CD14-positive monocyte (primary cell): ENCODE results near the gene PTCH2. TPM values are rescaled to one million over a fixed set of nuclear protein-coding genes. Genes with fewer than 3 reads are reported as not detected.

ENCODE experiments used
- DNase-seq, 3 donors: peaks; one replicate each; pipeline ENCODE4 v3.0.0-alpha.2; 2011 to 2022
- H2AFZ ChIP-seq: 2 replicates; pipeline ENCODE4 v1.6.0; 2012; ENCODE audit warnings: mild to moderate bottlenecking, low read depth, low read length, inconsistent platforms; ENCODE audit not compliant: insufficient read depth, poor library complexity, severe bottlenecking
- H3K27ac ChIP-seq, 2 donors: 1 replicate in 1 of 2; 2 replicates in 1 of 2; pipeline ENCODE4 v1.5.1; 2012 to 2013; ENCODE audit warnings: low read length in 2 of 2, control low read depth in 1 of 2, inconsistent platforms in 1 of 2, low read depth in 1 of 2, mild to moderate bottlenecking in 1 of 2
- H3K27me3 ChIP-seq, 2 donors: one replicate each; pipeline versions ENCODE4 v1.6.0 to v1.6.1; 2011 to 2013; ENCODE audit warnings: low read length in 2 of 2; ENCODE audit not compliant: control insufficient read depth in 2 of 2, insufficient read depth in 2 of 2
- H3K36me3 ChIP-seq, 2 donors: replicated peaks in 1 of 2; 1 replicate in 1 of 2; 2 replicates in 1 of 2; pipeline versions ENCODE4 v1.5.1 to v1.6.1; 2012 to 2013; ENCODE audit warnings: low read length in 2 of 2, control low read depth in 1 of 2, inconsistent platforms in 1 of 2, mild to moderate bottlenecking in 1 of 2; ENCODE audit not compliant: insufficient read depth in 2 of 2, control insufficient read depth in 1 of 2
- H3K4me1 ChIP-seq, 2 donors: 1 replicate in 1 of 2; 2 replicates in 1 of 2; pipeline versions ENCODE4 v1.5.1 to v1.6.1; 2012 to 2013; ENCODE audit warnings: low read length in 2 of 2, control low read depth in 1 of 2, inconsistent platforms in 1 of 2, mild to moderate bottlenecking in 1 of 2, moderate library complexity in 1 of 2; ENCODE audit not compliant: insufficient read depth in 2 of 2, control insufficient read depth in 1 of 2
- H3K4me2 ChIP-seq: replicated peaks from 2 replicates; pipeline ENCODE3; 2012; ENCODE audit warnings: low read length, moderate library complexity, mild to moderate bottlenecking; ENCODE audit not compliant: poor library complexity, severe bottlenecking; ENCODE audit errors: extremely low read depth
- H3K4me3 ChIP-seq, 3 experiments: fragments of 200-600 bp in 1 of 3; sonication (generic) in 1 of 3; replicated peaks in 1 of 3; 1 replicate in 2 of 3; 2 replicates in 1 of 3; pipeline ENCODE4 v1.5.1; 2011 to 2013; ENCODE audit warnings: low read length in 3 of 3, mild to moderate bottlenecking in 3 of 3, control low read depth in 2 of 3, low read depth in 2 of 3, inconsistent platforms in 1 of 3, moderate library complexity in 1 of 3
- H3K79me2 ChIP-seq: 2 replicates; pipeline ENCODE4 v1.6.0; 2012; ENCODE audit warnings: mild to moderate bottlenecking, control low read depth, inconsistent platforms, low read length, moderate library complexity; ENCODE audit not compliant: insufficient read depth
- H3K9ac ChIP-seq: 2 replicates; pipeline ENCODE4 v1.6.0; 2017; ENCODE audit warnings: low read length, mild to moderate bottlenecking; ENCODE audit not compliant: insufficient read depth, poor library complexity, severe bottlenecking
- H3K9me3 ChIP-seq, 2 donors: replicated peaks in 1 of 2; 1 replicate in 1 of 2; 2 replicates in 1 of 2; pipeline versions ENCODE4 v1.5.1 to v1.6.1; 2012 to 2013; ENCODE audit warnings: low read length in 2 of 2, control low read depth in 1 of 2; ENCODE audit not compliant: control insufficient read depth in 1 of 2, insufficient read depth in 1 of 2
- H4K20me1 ChIP-seq: 2 replicates; pipeline ENCODE4 v1.6.0; 2012; ENCODE audit warnings: mild to moderate bottlenecking, low read length, control low read depth, moderate library complexity; ENCODE audit not compliant: insufficient read depth
- H3K27ac Mint-ChIP-seq, 7 donors: one replicate each; pipeline ENCODE4 v1.8.0; 2020; ENCODE audit warnings: mild to moderate bottlenecking in 7 of 7, mixed read lengths in 7 of 7, moderate library complexity in 6 of 7, inconsistent platforms in 2 of 7
- H3K27me3 Mint-ChIP-seq, 3 donors: one replicate each; pipeline ENCODE4 v1.8.0; 2021 to 2022; ENCODE audit warnings: low read depth in 3 of 3, mild to moderate bottlenecking in 3 of 3, mixed read lengths in 3 of 3, moderate library complexity in 3 of 3, inconsistent platforms in 1 of 3
- H3K36me3 Mint-ChIP-seq, 2 donors: one replicate each; pipeline ENCODE4 v1.8.0; 2020; ENCODE audit warnings: mixed read lengths in 2 of 2, inconsistent platforms in 1 of 2, mild to moderate bottlenecking in 1 of 2
- H3K4me1 Mint-ChIP-seq: one replicate; pipeline ENCODE4 v1.8.0; 2020; ENCODE audit warnings: mild to moderate bottlenecking, mixed read lengths
- H3K4me3 Mint-ChIP-seq, 2 donors: one replicate each; pipeline ENCODE4 v1.8.0; 2020; ENCODE audit warnings: mild to moderate bottlenecking in 2 of 2, mixed read lengths in 2 of 2, moderate library complexity in 1 of 2
- H3K9me3 Mint-ChIP-seq, 7 donors: one replicate each; pipeline ENCODE4 v1.8.0; 2020 to 2022; ENCODE audit warnings: mixed read lengths in 7 of 7, mild to moderate bottlenecking in 6 of 7, moderate library complexity in 6 of 7, inconsistent platforms in 2 of 7
- CTCF ChIP-seq: fragments of 200-600 bp; IDR thresholded peaks from one replicate; pipeline ENCODE4 v1.8.0; 2022; ENCODE audit warnings: antibody characterized with exemption, mild to moderate bottlenecking
- WGBS: methylation state at CpG from one replicate; pipeline ENCODE4 v1.1.5; 2013; ENCODE audit warnings: missing lambda C conversion rate; ENCODE audit not compliant: insufficient coverage; 5-methylcytosine and 5-hydroxymethylcytosine counted together
- intact Hi-C, 2 donors: fragments of 100-400 bp; cut with micrococcal nuclease; formaldehyde crosslinking; loops; one replicate each; pipeline versions ENCODE4 v1.15.0 to v1.15.1; 2023
- polyA plus RNA-seq, 3 donors: library from polyadenylated mRNA; depleted of rRNA in 1 of 3; unstranded in 2 of 3; stranded (reverse) in 1 of 3; fragments of 300-500 nt in 2 of 3; fragments of >200 nt in 1 of 3; fragmentation: Illumina TruSeq in 2 of 3; gene quantifications; 1 replicate in 2 of 3; 2 replicates in 1 of 3; pipeline ENCODE4 v1.2.3, GENCODE V29; 2012 to 2021

The PTCH2 gene
- polyA plus RNA-seq, 3 donors, result 0.18 to 0.71 (median 0.22) TPM

GRCh38 chr1:44874155-44874554, 31.1 kb upstream of the PTCH2 start:
- Histone ChIP-seq H3K36me3 (peaks cover 32 to 76% of the 10 kb centered on the region in 2 donors), H4K20me1 (no peaks in the 10 kb centered on the region), H3K9ac (no peak overlapping the region), H3K27me3 (no peaks in the 10 kb centered on the region), H2AFZ (no peak overlapping the region), H3K4me1 (no peaks in the 10 kb centered on the region), H3K4me2 (no peak overlapping the region), H3K9me3 (no peaks in the 10 kb centered on the region), H3K79me2 (no peaks in the 10 kb centered on the region), H3K4me3 (no peak overlapping the region), H3K27ac (no peak overlapping the region)
- Mint-ChIP-seq H3K36me3 (peaks cover 56 to 65% of the 10 kb centered on the region in 2 donors), H3K9me3 (peaks cover 0 to 2% (median 0%) of the 10 kb centered on the region in 7 donors), H3K4me3 (no peak overlapping the region), H3K4me1 (no peaks in the 10 kb centered on the region), H3K27me3 (no peaks in the 10 kb centered on the region), H3K27ac (no peak overlapping the region)
- TF ChIP-seq CTCF, result no peak
- DNase-seq, result no peak
- no CpG with 5 or more reads among the region's 2 CpGs for WGBS
- intact Hi-C loops, result no loop called here

GRCh38 chr1:44870096-44870495, 27.0 kb upstream of the PTCH2 start:
- H3K4me2 ChIP-seq, result no peak overlapping the region
- no peak overlapping the region for H3K27ac ChIP-seq
- no peak overlapping the region for H3K9ac ChIP-seq
- Mint-ChIP-seq H3K36me3 (peaks cover 55 to 60% of the 10 kb centered on the region in 2 donors), H3K4me3 (no peak overlapping the region), H3K27me3 (no peaks in the 10 kb centered on the region), H3K4me1 (no peaks in the 10 kb centered on the region), H3K27ac (peak overlapping the region in 1 of 7 donors; percentile 7), H3K9me3 (no peaks in the 10 kb centered on the region)
- intact Hi-C loops, result no loop called here
- H3K9me3 ChIP-seq, result no peaks in the 10 kb centered on the region
- H3K36me3 ChIP-seq, result peaks cover 28 to 68% of the 10 kb centered on the region in 2 donors
- TF ChIP-seq CTCF, result no peak
- DNase-seq, result no peak
- H3K79me2 ChIP-seq, result no peaks in the 10 kb centered on the region
- no peak overlapping the region for H2AFZ ChIP-seq
- H3K4me1 ChIP-seq, result no peaks in the 10 kb centered on the region
- H3K4me3 ChIP-seq, result no peak overlapping the region
- H3K27me3 ChIP-seq, result no peaks in the 10 kb centered on the region
- no peaks in the 10 kb centered on the region for H4K20me1 ChIP-seq
- WGBS, result 100% methylated on average over 3 of the region's 4 CpGs
